ENCODE data around the gene GPR176.

DNA sequence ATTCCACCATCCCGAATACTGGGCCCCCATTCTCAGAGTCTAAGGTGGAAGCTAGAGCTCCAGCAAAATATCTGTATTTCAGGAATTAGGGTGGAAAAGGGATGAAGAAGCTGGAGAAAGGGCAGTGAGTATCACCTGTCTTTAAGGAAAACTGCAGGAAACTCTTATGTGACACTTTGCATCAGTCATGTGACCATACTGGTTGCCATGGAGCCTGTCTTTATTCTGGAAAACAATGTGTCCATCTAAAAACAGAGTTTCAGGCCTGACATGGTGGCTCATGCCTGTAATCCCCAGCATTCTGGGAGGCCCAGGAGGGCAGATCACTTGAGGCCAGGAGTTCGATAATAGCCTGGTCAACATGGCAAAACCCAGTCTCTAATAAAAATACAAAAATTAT is 84.5 kb downstream of the GPR176 start:
- TF ChIP-seq, protein P1, sequence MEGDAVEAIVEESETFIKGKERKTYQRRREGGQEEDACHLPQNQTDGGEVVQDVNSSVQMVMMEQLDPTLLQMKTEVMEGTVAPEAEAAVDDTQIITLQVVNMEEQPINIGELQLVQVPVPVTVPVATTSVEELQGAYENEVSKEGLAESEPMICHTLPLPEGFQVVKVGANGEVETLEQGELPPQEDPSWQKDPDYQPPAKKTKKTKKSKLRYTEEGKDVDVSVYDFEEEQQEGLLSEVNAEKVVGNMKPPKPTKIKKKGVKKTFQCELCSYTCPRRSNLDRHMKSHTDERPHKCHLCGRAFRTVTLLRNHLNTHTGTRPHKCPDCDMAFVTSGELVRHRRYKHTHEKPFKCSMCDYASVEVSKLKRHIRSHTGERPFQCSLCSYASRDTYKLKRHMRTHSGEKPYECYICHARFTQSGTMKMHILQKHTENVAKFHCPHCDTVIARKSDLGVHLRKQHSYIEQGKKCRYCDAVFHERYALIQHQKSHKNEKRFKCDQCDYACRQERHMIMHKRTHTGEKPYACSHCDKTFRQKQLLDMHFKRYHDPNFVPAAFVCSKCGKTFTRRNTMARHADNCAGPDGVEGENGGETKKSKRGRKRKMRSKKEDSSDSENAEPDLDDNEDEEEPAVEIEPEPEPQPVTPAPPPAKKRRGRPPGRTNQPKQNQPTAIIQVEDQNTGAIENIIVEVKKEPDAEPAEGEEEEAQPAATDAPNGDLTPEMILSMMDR (IDR thresholded peaks at IDR 0.05; ENCODE audit: insufficient read depth, low read depth, low read length) = no peak
- TF ChIP-seq EZH2 (IDR thresholded peaks at IDR 0.05; ENCODE audit: insufficient read depth, low read length) = no peak

Measured in astrocyte (in vitro differentiated cells and primary cell).